ENCODE measurements around the gene RASSF8.

The RASSF8 gene

GRCh38 chr12:25960961-25961360 is 2.5 kb downstream of the RASSF8 start:
- DNase-seq (ENCODE audit: low read depth in 2 of 2) = no peak

- DNase-seq (ENCODE audit: low read depth in 2 of 2) = no peak
Observed at GRCh38 chr12:25962932-25963525, 4.5 kb downstream of the RASSF8 start.

GRCh38 chr12:25965682-25966081 is 7.2 kb downstream of the RASSF8 start:
- no peak for DNase-seq (ENCODE audit: low read depth in 2 of 2)

GRCh38 chr12:25970082-25970481 is 11.6 kb downstream of the RASSF8 start:
- no peak for DNase-seq (ENCODE audit: low read depth in 2 of 2)

- DNase-seq (ENCODE audit: low read depth in 2 of 2) = no peak
Observed at GRCh38 chr12:25970916-25971653, 12.6 kb downstream of the RASSF8 start.

GRCh38 chr12:25971654-25972041 is 13.2 kb downstream of the RASSF8 start:
- DNase-seq (ENCODE audit: low read depth in 2 of 2) = no peak

GRCh38 chr12:25972783-25973182 is 14.3 kb downstream of the RASSF8 start:
- no peak for DNase-seq (ENCODE audit: low read depth in 2 of 2)

GRCh38 chr12:25975179-25975578 is 16.7 kb downstream of the RASSF8 start:
- DNase-seq (ENCODE audit: low read depth in 2 of 2) = no peak

- no peak for DNase-seq (ENCODE audit: low read depth in 2 of 2)
Observed at GRCh38 chr12:25975682-25976081, 17.2 kb downstream of the RASSF8 start.

GRCh38 chr12:25976289-25976688 is 17.8 kb downstream of the RASSF8 start:
- no peak for DNase-seq (ENCODE audit: low read depth in 2 of 2)

- DNase-seq (ENCODE audit: low read depth in 2 of 2) = no peak
Observed at GRCh38 chr12:25977047-25977446, 18.6 kb downstream of the RASSF8 start.

GRCh38 chr12:25979059-25979458 is 20.6 kb downstream of the RASSF8 start:
- DNase-seq (ENCODE audit: low read depth in 2 of 2) = no peak

- no peak for DNase-seq (ENCODE audit: low read depth in 2 of 2)
Observed at GRCh38 chr12:25979563-25979962, 21.1 kb downstream of the RASSF8 start.

- no peak for DNase-seq (ENCODE audit: low read depth in 2 of 2)
Observed at GRCh38 chr12:25980035-25980434, 21.6 kb downstream of the RASSF8 start.

- DNase-seq (ENCODE audit: low read depth in 2 of 2) = no peak
Observed at GRCh38 chr12:25981597-25981996, 23.1 kb downstream of the RASSF8 start.

GRCh38 chr12:25982416-25982815 is 23.9 kb downstream of the RASSF8 start:
- no peak for DNase-seq (ENCODE audit: low read depth in 2 of 2)

- no peak for DNase-seq (ENCODE audit: low read depth in 2 of 2)
Observed at GRCh38 chr12:25983625-25984024, 25.1 kb downstream of the RASSF8 start.

- no peak for DNase-seq (ENCODE audit: low read depth in 2 of 2)
Observed at GRCh38 chr12:25984759-25985158, 26.3 kb downstream of the RASSF8 start.

- DNase-seq (ENCODE audit: low read depth in 2 of 2) = no peak
Observed at GRCh38 chr12:25985316-25986175, 27.1 kb downstream of the RASSF8 start.

GRCh38 chr12:25986180-25986579 is 27.7 kb downstream of the RASSF8 start:
- no peak for DNase-seq (ENCODE audit: low read depth in 2 of 2)

GRCh38 chr12:25988505-25988904 is 30.0 kb downstream of the RASSF8 start:
- DNase-seq (ENCODE audit: low read depth in 2 of 2) = no peak

GRCh38 chr12:25990495-25990894 is 32.0 kb downstream of the RASSF8 start:
- no peak for DNase-seq (ENCODE audit: low read depth in 2 of 2)
